Nephron progenitor cell (in vitro differentiated cells): ENCODE measurements around the gene FOXP1.

Experiments
- DNase-seq: peaks from one replicate; pipeline ENCODE4 v3.0.0; 2021
- H3K27ac Mint-ChIP-seq: 2 replicates; pipeline ENCODE4 v1.8.0; 2021; ENCODE audit warnings: mild to moderate bottlenecking, moderate library complexity, mixed read lengths
- H3K27me3 Mint-ChIP-seq: 2 replicates; pipeline ENCODE4 v1.8.0; 2021; ENCODE audit warnings: mild to moderate bottlenecking, low read depth, mixed read lengths; ENCODE audit not compliant: poor library complexity
- H3K36me3 Mint-ChIP-seq: 2 replicates; pipeline ENCODE4 v1.8.0; 2021; ENCODE audit warnings: low read depth, mixed read lengths
- H3K4me1 Mint-ChIP-seq: 2 replicates; pipeline ENCODE4 v1.8.0; 2021; ENCODE audit warnings: mixed read lengths
- H3K4me3 Mint-ChIP-seq: 2 replicates; pipeline ENCODE4 v1.8.0; 2021; ENCODE audit warnings: mild to moderate bottlenecking, moderate library complexity, mixed read lengths
- H3K9me3 Mint-ChIP-seq: 2 replicates; pipeline ENCODE4 v1.8.0; 2021; ENCODE audit warnings: mild to moderate bottlenecking, moderate library complexity, mixed read lengths
- TF ChIP-seq, protein P1 (sequence below): fragments of 200-600 bp; sonication (generic); IDR thresholded peaks from 2 replicates; pipeline ENCODE4 v1.5.0; 2021; ENCODE audit warnings: antibody characterized with exemption

FOXP1 gene

DNA sequence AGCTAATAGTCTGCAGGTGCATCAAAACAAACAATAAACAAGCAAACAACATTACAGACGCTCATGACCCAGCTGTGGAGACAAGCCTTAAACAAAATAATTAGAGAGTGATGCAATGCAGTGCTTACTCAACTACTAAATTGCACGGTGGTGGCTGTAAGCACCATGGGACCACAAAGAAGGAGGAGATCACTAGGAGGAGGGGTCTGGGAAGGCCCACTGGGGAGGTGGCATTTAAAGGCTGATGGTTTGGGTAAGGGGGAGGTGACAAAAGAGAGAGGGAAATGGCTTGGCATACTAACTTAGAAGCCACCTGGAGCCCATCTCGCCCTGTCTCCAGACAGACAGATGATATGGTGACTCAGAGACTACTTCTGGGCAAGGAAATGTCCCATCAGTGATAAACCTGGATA is 516.7 kb downstream of the FOXP1 start:
- TF ChIP-seq, protein P1, sequence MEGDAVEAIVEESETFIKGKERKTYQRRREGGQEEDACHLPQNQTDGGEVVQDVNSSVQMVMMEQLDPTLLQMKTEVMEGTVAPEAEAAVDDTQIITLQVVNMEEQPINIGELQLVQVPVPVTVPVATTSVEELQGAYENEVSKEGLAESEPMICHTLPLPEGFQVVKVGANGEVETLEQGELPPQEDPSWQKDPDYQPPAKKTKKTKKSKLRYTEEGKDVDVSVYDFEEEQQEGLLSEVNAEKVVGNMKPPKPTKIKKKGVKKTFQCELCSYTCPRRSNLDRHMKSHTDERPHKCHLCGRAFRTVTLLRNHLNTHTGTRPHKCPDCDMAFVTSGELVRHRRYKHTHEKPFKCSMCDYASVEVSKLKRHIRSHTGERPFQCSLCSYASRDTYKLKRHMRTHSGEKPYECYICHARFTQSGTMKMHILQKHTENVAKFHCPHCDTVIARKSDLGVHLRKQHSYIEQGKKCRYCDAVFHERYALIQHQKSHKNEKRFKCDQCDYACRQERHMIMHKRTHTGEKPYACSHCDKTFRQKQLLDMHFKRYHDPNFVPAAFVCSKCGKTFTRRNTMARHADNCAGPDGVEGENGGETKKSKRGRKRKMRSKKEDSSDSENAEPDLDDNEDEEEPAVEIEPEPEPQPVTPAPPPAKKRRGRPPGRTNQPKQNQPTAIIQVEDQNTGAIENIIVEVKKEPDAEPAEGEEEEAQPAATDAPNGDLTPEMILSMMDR = no peak
- Mint-ChIP-seq H3K9me3 (no peaks in the 10 kb centered on the region), H3K4me3 (peak overlapping the region; percentile 90), H3K36me3 (no peaks in the 10 kb centered on the region), H3K4me1 (peaks cover 58% of the 10 kb centered on the region), H3K27me3 (peaks cover 3% of the 10 kb centered on the region), H3K27ac (no peak overlapping the region)
- DNase-seq = no peak

DNA sequence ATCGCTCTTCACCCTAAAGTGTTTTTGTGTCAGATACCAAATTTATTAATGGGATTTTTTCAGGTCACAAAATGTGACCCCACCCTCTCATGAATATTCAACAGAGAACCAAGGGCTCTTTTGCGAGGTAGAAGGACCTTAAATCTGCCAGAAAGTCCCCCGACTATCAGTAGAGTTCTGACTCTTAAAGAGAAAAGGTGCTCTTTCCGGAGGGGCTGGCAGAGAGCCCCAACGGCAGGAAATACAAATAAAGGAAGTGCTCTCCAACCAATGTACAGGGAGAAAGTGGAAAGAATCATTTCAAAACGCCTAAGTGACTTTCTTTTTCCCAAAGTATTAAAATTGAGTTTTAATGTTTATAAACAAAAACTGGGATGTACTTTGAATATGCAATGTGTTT is 517.2 kb downstream of the FOXP1 start:
- peaks cover 3% of the 10 kb centered on the region for H3K27me3 Mint-ChIP-seq
- H3K27ac Mint-ChIP-seq = no peak overlapping the region
- no peaks in the 10 kb centered on the region for H3K9me3 Mint-ChIP-seq
- H3K4me3 Mint-ChIP-seq = peak overlapping the region; percentile 90
- DNase-seq = no peak
- H3K4me1 Mint-ChIP-seq = peaks cover 54% of the 10 kb centered on the region
- TF ChIP-seq, protein P1 = no peak
- H3K36me3 Mint-ChIP-seq = no peaks in the 10 kb centered on the region

DNA sequence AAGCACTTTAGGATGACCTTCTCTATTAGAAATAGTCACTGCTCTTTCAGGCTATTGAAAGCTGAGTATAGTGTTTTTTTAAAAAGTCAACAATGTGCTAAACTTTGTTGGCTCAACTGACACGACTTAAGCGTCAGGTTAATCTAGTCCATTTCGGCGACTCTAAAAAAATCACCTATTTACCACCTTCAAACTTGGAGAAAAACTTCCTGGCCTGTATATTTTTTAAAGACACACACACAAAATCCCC is 517.8 kb downstream of the FOXP1 start:
- no peak for DNase-seq
- Mint-ChIP-seq H3K27ac (peak overlapping the region; percentile 97), H3K36me3 (no peaks in the 10 kb centered on the region), H3K27me3 (peaks cover 3% of the 10 kb centered on the region), H3K9me3 (no peaks in the 10 kb centered on the region), H3K4me3 (peak overlapping the region; percentile 90), H3K4me1 (peaks cover 47% of the 10 kb centered on the region)
- TF ChIP-seq, protein P1 = no peak

DNA sequence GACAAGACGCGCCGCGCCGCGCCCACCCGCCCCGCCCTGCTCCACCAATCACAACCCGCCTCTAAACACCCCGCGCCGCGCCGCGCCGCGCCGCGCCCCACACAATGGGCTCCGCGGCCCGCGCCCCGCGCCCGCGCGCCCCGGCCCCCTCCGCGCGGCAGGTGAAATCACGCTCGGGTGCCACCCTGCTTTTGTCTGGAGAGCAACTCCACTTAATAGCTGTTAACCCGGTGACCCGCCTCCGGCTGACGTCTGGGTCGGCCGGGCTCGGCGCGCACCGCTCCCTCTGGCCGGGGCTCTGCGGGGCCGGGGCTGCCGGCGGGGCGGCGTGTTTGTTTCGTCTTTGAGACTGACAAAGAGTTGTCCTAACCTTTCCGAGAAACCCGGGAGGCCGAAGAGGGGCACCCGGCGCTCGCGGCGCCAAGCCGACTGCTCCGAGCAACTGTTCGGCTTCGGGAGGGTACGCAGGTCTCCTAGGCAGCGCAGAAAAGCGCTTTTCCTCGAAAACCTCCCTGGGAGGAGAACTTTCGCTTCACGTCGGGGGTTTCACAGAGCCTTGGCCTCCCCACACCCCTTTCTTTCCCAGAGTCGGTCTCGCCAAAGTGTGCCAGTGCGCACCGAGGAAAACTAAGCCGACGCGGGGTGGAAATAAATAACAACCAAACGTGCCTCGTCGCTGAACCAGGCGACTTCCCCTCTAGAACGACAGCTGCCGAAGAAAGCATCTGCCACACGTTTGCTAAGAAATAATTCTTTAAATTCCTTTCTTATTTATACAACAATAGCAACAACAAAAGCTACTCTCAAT is 518.4 kb downstream of the FOXP1 start:
- Mint-ChIP-seq H3K27ac (peak overlapping the region; percentile 97), H3K27me3 (peaks cover 3% of the 10 kb centered on the region), H3K4me1 (peaks cover 42% of the 10 kb centered on the region), H3K36me3 (no peaks in the 10 kb centered on the region), H3K4me3 (peak overlapping the region; percentile 90), H3K9me3 (no peaks in the 10 kb centered on the region)
- peak; percentile 76 for DNase-seq
- TF ChIP-seq, protein P1 = no peak

DNA sequence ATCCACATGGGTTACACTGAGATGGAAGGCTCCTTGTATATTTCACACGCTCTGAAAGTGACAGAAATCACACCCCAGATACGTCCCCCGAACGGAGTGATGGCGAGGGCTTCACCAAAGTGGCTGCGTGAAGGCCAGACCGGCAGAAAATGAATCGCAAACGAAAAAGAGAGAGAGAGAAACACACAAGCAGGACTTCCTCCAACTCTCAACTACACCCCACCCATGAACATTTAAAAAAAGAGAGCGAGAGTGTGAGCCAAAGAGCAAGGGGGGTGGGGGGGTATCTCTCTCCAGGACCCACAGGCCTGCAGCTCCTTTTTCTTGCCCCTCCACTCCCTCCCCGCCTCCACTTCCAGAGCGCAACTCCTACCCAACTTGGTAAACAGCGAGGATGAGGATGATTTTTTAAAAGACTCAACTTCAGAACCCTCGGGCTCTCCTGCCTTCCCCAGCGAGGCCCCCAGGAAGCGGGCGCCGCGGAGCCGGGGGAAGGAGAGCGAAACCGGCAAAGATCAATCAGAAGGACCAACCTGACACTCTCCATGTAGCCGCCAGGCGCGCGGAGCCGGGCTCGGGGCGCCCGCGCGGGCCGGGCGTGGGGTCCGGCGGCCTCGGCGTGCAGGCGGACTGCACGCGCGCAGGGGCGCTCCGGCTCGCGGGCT is 519.1 kb downstream of the FOXP1 start:
- H3K36me3 Mint-ChIP-seq = no peaks in the 10 kb centered on the region
- no peaks in the 10 kb centered on the region for H3K9me3 Mint-ChIP-seq
- peak overlapping the region; percentile 24 for H3K27ac Mint-ChIP-seq
- TF ChIP-seq, protein P1 = no peak
- peak; percentile 65 for DNase-seq
- H3K4me3 Mint-ChIP-seq = no peak overlapping the region
- no peaks in the 10 kb centered on the region for H3K27me3 Mint-ChIP-seq
- H3K4me1 Mint-ChIP-seq = peaks cover 34% of the 10 kb centered on the region
